Stimulated activated CD8-positive, alpha-beta memory T cell treated with anti-CD3 and anti-CD28 coated beads, Interleukin-15, amount 100 ng/mL, for 24 hours (primary cell): ENCODE measurements around the gene TPPP.
"Not testable (repeated sequence)": the region's sequence is repeated elsewhere in the genome, so short reads cannot be mapped to it uniquely, and the experiment has no call there.

Source experiments
- DNase-seq: peaks from one replicate; pipeline ENCODE4 v3.0.0-alpha.2; 2020; ENCODE audit warnings: low read depth

Gene TPPP

DNA sequence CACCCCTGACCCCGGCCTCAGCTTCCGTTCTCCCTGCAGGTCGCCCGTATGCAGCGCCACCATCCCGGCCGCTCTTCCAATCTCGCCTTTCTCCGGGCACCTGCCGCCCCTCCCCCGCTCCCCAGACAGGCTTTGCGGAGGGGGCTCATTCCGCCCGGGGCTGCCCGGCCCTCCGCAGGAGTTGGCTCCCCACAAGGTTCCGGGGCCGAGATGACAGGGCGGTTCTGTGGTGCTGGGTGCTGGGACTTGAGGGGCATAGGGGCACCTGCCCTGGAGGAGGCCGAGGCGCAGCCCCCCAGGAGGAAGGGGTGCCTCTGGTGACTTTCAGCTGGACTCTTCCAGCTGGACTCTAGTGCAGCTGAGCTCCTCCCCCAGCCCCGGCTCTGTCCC is 885 bp upstream of the TPPP start:
- DNase-seq: not testable (repeated sequence)

GRCh38 chr5:692529-693041 is 567 bp downstream of the TPPP start:
- DNase-seq: not testable (repeated sequence)

GRCh38 chr5:691817-692528 is 1.2 kb downstream of the TPPP start:
- no peak for DNase-seq

- not testable (repeated sequence) for DNase-seq
These were observed 2.1 kb downstream of the TPPP start for GRCh38 chr5:691049-691448.

- DNase-seq: not testable (repeated sequence)
These were observed 2.9 kb downstream of the TPPP start for GRCh38 chr5:690293-690692.

DNA sequence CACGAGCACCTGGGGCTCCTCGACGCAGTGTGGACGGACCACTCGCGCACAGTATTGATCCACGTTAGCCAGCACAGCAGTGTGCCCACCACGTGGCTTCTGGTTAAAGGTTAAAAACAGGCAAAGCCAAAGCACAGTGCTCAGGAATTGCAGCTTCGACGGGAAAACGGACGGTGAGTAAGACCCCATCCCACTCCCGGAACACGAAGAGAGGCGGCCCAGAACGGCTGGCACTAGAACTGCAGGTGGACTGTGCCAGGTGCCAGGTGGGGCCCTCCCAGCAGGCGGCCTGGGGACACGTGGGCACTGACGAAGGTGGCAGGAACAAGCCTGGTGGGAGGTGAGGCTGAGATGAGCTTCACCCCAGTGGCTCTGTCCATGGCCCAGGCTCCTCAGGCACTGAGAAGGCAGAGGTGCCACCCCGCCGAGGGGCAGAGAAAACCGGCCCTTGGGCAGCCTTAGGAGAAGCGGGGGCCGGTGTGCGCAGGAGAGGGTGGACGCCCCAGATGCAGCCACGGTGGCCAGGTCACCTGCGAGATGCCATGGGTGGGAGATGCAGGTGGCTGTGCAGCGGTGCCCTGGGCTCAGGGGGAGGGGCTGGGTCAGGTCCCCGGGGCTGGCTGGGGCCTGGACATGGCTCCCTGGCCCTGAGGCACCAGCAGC is 4.7 kb downstream of the TPPP start:
- DNase-seq: not testable (repeated sequence)

- not testable (repeated sequence) for DNase-seq
These were observed 6.2 kb downstream of the TPPP start for GRCh38 chr5:686936-687335.

DNA sequence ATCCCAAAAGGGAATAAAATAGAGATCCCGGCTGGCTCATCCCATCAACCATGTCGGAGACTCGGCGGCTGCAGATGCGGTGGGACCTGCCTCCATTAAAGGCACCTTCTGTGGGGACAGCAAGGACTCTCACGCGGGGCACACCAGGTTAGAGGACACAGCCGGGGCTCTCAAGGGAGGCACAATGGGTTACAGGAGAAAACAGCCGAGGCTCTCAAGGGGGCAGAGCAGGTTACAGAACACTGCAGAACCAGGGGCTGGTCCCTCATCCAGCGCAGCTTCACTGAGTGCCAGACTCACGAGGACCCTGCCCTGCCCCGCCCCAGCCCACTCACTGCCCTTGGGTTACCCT is 7.0 kb downstream of the TPPP start:
- not testable (repeated sequence) for DNase-seq

DNA sequence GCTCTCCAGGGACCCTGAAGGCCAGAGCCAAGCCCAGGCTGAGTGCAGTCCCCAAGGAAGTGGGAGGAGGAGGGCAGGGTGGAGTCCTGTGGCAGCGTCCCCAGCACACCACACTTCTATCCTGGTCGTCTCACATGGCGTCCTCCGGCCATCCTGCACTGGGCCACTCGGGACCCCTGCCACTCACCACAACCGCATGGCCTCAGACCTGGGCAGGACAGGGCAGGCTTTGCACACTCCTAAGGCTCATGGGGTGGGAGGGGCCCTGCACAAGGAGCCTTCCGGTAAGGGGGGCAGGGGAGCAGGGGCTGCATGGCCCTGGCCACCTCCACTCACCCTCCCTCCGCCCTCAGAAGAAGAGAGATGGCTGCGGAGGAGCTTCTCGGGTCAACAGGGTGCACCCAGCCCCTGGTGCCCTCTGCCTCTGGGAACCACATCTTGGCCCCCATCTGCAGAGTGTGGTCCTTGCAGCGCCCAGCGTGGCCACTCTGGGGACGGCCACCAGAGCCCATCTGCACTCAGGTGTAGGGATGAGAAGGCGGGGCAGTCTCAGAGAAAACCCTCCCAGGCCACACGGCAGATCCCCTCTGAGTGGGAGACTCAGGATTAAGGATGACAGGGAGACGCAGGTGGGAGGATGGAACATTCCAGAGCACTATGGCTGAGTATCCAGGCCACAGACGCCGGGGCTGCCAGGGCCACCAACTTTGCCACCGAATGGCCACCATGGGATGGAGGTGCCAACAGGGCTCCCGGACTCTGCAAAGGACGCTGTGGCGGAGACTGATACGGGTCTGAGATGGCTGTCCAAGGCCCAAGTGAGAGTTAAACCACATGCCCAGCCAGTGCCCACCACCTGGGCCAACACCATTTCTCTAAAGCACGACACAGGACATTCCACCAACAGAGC is 7.6 kb downstream of the TPPP start:
- no peak for DNase-seq

GRCh38 chr5:684751-685216 is 8.4 kb downstream of the TPPP start:
- no peak for DNase-seq

DNA sequence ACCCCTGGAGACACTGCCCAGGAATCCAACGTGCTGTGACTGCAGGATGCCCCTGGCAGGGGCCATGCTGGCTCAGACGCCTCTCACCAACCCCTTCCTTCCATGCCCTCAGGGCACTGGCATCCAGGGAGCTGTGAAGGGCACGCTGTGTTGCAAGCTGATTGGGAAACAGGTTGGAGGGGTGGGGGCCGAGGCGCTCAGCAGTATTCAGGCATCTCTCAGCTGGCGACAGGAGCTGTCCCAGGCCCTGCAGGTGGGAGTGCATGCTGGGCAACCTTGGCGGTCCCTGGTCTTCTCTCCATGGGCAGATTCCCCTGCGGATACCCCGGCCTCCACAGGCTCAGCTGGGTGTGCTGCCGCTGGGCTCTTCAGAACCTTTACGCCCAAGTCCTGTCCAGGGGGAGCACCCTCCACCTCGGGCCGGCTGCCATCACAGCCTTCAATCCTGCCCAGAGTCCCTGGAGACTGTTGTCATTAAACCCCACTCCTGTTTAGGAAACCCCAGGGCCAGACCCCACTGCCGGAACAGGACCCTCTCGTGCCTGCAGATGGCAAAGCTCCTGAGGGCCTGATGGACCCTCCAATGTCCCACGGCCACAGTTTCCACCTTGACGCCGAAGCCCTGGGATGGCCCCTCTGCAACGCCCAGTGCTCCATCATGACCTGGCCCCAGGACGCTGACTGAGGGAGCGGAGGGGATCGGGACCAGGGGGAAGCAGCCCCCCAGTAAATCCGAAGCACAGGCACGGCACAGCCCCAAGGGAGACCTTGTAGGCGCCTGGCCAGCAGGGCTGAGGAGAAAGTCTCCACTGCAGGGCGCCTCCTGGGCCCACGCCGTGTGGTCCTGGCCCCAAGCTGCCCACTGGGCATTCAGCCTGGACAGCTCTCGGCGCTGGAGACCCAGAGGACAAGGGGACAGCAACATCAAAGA is 9.3 kb downstream of the TPPP start:
- no peak for DNase-seq

- not testable (repeated sequence) for DNase-seq
These were observed 10.3 kb downstream of the TPPP start for GRCh38 chr5:682651-683358.

GRCh38 chr5:682216-682615 is 10.9 kb downstream of the TPPP start:
- not testable (repeated sequence) for DNase-seq

GRCh38 chr5:681317-682191 is 11.6 kb downstream of the TPPP start:
- DNase-seq: not testable (repeated sequence)

- not testable (repeated sequence) for DNase-seq
These were observed 12.3 kb downstream of the TPPP start for GRCh38 chr5:680836-681235.

DNA sequence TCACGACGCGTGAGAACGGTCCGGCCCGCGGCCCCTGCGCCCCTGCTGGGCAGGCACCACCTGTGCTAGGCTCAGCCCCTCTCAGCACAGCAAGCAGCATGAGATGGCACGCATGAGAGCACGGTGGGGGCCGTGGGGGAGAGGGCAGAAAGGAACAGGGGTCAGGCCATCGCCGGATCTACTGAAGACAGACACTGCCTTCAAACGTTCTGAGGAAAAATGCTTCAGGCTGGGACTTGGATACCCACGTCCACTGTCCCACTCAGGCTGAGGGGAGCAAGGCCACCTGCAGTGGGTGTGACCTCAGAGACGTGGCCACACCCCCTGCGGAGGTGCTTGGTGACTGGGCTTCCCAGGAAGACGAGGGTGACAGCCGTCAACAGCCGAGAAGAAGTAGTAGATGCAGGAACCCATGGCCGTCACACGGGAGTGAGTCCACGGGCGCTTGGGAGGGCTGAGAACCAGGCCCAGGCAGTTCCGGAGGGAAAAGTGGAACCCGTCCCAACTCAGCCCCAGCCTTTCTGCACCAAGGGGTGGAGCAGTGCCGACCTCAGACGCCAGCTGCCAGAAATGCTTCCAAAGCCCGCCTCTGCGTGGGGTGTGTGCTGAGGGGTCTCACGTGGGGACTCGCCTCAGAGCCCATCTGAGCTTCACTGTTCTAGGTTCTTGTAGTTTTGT is 12.9 kb downstream of the TPPP start:
- not testable (repeated sequence) for DNase-seq

- not testable (repeated sequence) for DNase-seq
These were observed 13.8 kb downstream of the TPPP start for GRCh38 chr5:679166-679895.

GRCh38 chr5:678521-678920 is 14.6 kb downstream of the TPPP start:
- DNase-seq: not testable (repeated sequence)
